ENCODE measurements around the gene LSS.

GRCh38 chr21:46179708-46180078 lies 48.9 kb downstream of the LSS start:
- TF ChIP-seq GATA2 (IDR thresholded peaks at IDR 0.05; ENCODE audit: low read depth, low read length) (no peak), GATA3 (IDR thresholded peaks at IDR 0.05; ENCODE audit: low read depth, low read length) (no peak)

Measured in SH-SY5Y (cell line).